Measurements from ENCODE around the gene RRP9.

RRP9 gene

DNA sequence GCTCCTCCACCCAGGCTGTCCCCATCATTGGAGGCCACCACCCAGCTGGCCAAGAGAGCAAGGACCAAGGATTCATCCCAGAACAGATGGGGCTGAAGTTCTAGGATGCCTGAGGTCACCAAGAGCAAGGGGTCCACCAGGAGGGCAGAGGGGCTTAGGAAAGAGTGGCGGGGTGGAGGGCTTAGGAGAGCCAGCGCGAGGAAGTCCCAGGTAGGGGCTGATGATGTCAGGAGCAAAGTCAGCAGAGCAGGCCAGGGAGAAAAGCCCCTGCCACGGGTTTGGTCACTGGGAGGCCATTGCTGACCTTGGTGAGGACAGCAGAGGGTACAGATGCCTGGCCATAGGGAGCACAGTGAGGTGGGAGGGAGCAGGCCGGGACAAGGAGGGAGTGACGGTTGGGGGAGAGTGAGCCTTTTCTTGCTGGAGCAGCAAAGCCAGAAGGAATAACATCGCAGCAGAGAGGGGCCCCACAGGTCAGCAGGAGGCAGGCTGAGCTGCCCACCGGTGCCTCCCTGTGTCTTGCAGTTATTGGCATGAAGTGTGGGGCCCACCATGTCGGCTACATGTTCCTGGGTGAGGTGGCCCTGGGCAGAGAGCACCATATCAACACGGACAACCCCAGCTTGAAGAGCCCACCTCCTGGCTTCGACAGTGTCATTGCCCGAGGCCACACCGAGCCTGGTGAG lies 5.7 kb upstream of the RRP9 start:
- Histone ChIP-seq H3F3A (ENCODE audit: insufficient read depth, low read length) (no peaks in the 10 kb centered on the region), H3K9ac (ENCODE audit: low read length) (no peak overlapping the region), H3K9me2 (replicated peaks; ENCODE audit: insufficient read depth, low read length) (no peaks in the 10 kb centered on the region), H3K27me3 (replicated peaks; ENCODE audit: insufficient read depth, low read length) (no peaks in the 10 kb centered on the region), H3K79me2 (ENCODE audit: low read length) (no peaks in the 10 kb centered on the region), H3K4me2 (ENCODE audit: low read depth, low read length) (no peak overlapping the region), H4K20me1 (ENCODE audit: insufficient read depth, low read length) (no peaks in the 10 kb centered on the region), H3K36me3 (replicated peaks; ENCODE audit: insufficient read depth, low read length) (no peaks in the 10 kb centered on the region), H3K4me3 (ENCODE audit: low read length) (no peak overlapping the region), H3K4me1 (ENCODE audit: low read length) (0 out of 2 replicates have a peak, but pooled peaks cover 6% of the 10 kb centered on the region), H3K27ac (ENCODE audit: low read length) (no peak overlapping the region), H3K9me3 (replicated peaks; ENCODE audit: insufficient read depth, low read length) (no peaks in the 10 kb centered on the region), H2AFZ (ENCODE audit: low read length) (no peak overlapping the region)
- TF ChIP-seq EZH2 (optimal IDR thresholded peaks at IDR 0.05; ENCODE audit: low read depth, low read length), result no peak
- TF ChIP-seq EZH2phosphoT487 (IDR thresholded peaks at IDR 0.05; ENCODE audit: low read length), result no peak
- DNase-seq, result no peak

GRCh38 chr3:51946796-51947195 lies 5.1 kb upstream of the RRP9 start:
- H3K79me2 ChIP-seq (ENCODE audit: low read length), result no peaks in the 10 kb centered on the region
- H3K27ac ChIP-seq (ENCODE audit: low read length), result no peak overlapping the region
- TF ChIP-seq, protein P1, sequence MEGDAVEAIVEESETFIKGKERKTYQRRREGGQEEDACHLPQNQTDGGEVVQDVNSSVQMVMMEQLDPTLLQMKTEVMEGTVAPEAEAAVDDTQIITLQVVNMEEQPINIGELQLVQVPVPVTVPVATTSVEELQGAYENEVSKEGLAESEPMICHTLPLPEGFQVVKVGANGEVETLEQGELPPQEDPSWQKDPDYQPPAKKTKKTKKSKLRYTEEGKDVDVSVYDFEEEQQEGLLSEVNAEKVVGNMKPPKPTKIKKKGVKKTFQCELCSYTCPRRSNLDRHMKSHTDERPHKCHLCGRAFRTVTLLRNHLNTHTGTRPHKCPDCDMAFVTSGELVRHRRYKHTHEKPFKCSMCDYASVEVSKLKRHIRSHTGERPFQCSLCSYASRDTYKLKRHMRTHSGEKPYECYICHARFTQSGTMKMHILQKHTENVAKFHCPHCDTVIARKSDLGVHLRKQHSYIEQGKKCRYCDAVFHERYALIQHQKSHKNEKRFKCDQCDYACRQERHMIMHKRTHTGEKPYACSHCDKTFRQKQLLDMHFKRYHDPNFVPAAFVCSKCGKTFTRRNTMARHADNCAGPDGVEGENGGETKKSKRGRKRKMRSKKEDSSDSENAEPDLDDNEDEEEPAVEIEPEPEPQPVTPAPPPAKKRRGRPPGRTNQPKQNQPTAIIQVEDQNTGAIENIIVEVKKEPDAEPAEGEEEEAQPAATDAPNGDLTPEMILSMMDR (IDR thresholded peaks at IDR 0.05; ENCODE audit: low read length), result no peak
- TF ChIP-seq EZH2phosphoT487 (IDR thresholded peaks at IDR 0.05; ENCODE audit: low read length) (no peak), EZH2 (optimal IDR thresholded peaks at IDR 0.05; ENCODE audit: low read depth, low read length) (no peak)
- H3K4me2 ChIP-seq (ENCODE audit: low read depth, low read length), result no peak overlapping the region
- 0 out of 2 replicates have a peak, but pooled peaks cover 6% of the 10 kb centered on the region for H3K4me1 ChIP-seq (ENCODE audit: low read length)
- H3K9me2 ChIP-seq (replicated peaks; ENCODE audit: insufficient read depth, low read length), result no peaks in the 10 kb centered on the region
- H3K9ac ChIP-seq (ENCODE audit: low read length), result no peak overlapping the region
- H3K4me3 ChIP-seq (ENCODE audit: low read length), result no peak overlapping the region
- H3K9me3 ChIP-seq (replicated peaks; ENCODE audit: insufficient read depth, low read length), result no peaks in the 10 kb centered on the region
- no peaks in the 10 kb centered on the region for H3K36me3 ChIP-seq (replicated peaks; ENCODE audit: insufficient read depth, low read length)
- no peak for DNase-seq
- H2AFZ ChIP-seq (ENCODE audit: low read length), result no peak overlapping the region
- H3K27me3 ChIP-seq (replicated peaks; ENCODE audit: insufficient read depth, low read length), result no peaks in the 10 kb centered on the region
- no peaks in the 10 kb centered on the region for H3F3A ChIP-seq (ENCODE audit: insufficient read depth, low read length)
- no peaks in the 10 kb centered on the region for H4K20me1 ChIP-seq (ENCODE audit: insufficient read depth, low read length)

DNA sequence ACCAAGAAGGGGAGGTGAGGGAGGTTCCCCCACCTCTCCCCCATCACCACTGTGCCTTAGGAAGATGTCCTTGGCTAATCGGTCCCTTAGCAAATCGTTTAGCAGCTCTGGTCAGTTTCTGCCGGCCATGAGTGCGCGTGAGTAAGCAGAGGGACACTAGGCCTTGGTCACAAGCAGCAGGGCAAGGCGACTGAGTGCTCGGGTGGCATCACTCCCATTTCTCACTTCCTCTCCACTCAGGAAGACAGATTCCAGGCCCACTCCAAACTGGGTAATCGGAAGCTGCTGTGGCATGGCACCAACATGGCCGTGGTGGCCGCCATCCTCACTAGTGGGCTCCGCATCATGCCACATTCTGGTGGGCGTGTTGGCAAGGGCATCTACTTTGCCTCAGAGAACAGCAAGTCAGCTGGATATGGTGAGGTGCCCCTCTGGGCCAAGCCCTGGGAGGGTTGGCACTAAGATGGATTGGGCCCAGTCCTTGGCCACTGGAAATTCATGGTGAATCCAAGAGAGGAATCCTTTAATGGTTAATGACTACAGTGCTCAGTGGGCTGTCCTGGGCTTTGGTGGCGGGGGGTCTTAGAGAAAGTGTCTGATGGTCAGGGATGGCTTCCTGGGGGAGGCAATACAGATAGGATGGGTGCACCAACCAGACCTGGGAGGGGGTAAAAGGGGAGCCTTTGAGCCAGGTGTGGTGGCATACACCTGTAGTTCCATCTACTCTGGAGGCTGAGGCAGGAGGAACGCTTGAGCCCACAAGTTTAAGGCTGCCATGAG lies 4.4 kb upstream of the RRP9 start:
- Histone ChIP-seq H4K20me1 (ENCODE audit: insufficient read depth, low read length) (no peaks in the 10 kb centered on the region), H3K79me2 (ENCODE audit: low read length) (peaks cover 6% of the 10 kb centered on the region), H3K9me2 (replicated peaks; ENCODE audit: insufficient read depth, low read length) (no peaks in the 10 kb centered on the region), H3K27me3 (replicated peaks; ENCODE audit: insufficient read depth, low read length) (no peaks in the 10 kb centered on the region), H3K4me2 (ENCODE audit: low read depth, low read length) (no peak overlapping the region), H3K27ac (ENCODE audit: low read length) (no peak overlapping the region), H3K36me3 (replicated peaks; ENCODE audit: insufficient read depth, low read length) (no peaks in the 10 kb centered on the region), H3K9me3 (replicated peaks; ENCODE audit: insufficient read depth, low read length) (no peaks in the 10 kb centered on the region), H3K9ac (ENCODE audit: low read length) (no peak overlapping the region), H2AFZ (ENCODE audit: low read length) (no peak overlapping the region), H3K4me3 (ENCODE audit: low read length) (no peak overlapping the region), H3K4me1 (ENCODE audit: low read length) (0 out of 2 replicates have a peak, but pooled peaks cover 6% of the 10 kb centered on the region), H3F3A (ENCODE audit: insufficient read depth, low read length) (no peaks in the 10 kb centered on the region)
- TF ChIP-seq, protein P1 (IDR thresholded peaks at IDR 0.05; ENCODE audit: low read length), result no peak
- TF ChIP-seq EZH2phosphoT487 (IDR thresholded peaks at IDR 0.05; ENCODE audit: low read length) (no peak), EZH2 (optimal IDR thresholded peaks at IDR 0.05; ENCODE audit: low read depth, low read length) (no peak)
- no peak for DNase-seq

Measured in MM.1S (cell line).